ENCODE measurements around the gene CRYZL1. TPM values are rescaled to one million over a fixed set of nuclear protein-coding genes. Genes with fewer than 3 reads are reported as not detected.

The CRYZL1 gene
- total RNA-seq, 6 experiments from 2014 or later = 9.7 to 16.3 (median 13.2) TPM

DNA sequence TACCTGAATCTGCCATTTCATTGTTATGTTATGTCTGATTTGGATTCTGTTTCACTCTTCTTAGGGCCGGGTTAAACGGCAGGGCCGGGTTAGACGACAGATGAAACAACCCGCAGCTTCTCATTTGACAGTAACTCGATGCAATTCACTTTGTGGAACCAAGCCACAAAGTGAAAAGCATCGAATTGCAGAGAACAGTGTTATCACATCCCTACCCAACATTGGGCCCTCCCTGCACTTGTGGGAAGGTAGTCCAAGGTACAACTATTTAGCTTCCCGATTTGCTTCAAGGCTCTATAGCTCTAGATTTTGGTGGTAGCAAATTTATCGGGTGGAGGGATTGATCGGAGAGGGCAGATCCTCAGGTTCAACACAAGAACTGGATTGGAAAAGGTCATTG is 81.7 kb downstream of the CRYZL1 start:
- peaks cover 0 to 72% (median 38%) of the 10 kb centered on the region in 4 donors for H3K36me3 ChIP-seq
- intact Hi-C loops (cut with DNase I) = no loop called here
- 85% methylated on average over 10 of the region's 10 CpGs for WGBS (ENCODE audit: insufficient coverage, low coverage, low lambda C conversion rate, missing lambda C conversion rate)
- H3K9me3 ChIP-seq = no peaks in the 10 kb centered on the region
- no peak for TF ChIP-seq POLR2A (IDR thresholded peaks at IDR 0.05)
- TF ChIP-seq, protein P1, sequence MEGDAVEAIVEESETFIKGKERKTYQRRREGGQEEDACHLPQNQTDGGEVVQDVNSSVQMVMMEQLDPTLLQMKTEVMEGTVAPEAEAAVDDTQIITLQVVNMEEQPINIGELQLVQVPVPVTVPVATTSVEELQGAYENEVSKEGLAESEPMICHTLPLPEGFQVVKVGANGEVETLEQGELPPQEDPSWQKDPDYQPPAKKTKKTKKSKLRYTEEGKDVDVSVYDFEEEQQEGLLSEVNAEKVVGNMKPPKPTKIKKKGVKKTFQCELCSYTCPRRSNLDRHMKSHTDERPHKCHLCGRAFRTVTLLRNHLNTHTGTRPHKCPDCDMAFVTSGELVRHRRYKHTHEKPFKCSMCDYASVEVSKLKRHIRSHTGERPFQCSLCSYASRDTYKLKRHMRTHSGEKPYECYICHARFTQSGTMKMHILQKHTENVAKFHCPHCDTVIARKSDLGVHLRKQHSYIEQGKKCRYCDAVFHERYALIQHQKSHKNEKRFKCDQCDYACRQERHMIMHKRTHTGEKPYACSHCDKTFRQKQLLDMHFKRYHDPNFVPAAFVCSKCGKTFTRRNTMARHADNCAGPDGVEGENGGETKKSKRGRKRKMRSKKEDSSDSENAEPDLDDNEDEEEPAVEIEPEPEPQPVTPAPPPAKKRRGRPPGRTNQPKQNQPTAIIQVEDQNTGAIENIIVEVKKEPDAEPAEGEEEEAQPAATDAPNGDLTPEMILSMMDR (IDR thresholded peaks at IDR 0.05) = no peak
- H3K27me3 ChIP-seq = no peaks in the 10 kb centered on the region
- no peak overlapping the region for H3K27ac ChIP-seq
- H3K4me3 ChIP-seq = no peak overlapping the region
- H3K4me1 ChIP-seq = no peaks in the 10 kb centered on the region
- DNase-seq (no peak), ATAC-seq (no peak)

DNA sequence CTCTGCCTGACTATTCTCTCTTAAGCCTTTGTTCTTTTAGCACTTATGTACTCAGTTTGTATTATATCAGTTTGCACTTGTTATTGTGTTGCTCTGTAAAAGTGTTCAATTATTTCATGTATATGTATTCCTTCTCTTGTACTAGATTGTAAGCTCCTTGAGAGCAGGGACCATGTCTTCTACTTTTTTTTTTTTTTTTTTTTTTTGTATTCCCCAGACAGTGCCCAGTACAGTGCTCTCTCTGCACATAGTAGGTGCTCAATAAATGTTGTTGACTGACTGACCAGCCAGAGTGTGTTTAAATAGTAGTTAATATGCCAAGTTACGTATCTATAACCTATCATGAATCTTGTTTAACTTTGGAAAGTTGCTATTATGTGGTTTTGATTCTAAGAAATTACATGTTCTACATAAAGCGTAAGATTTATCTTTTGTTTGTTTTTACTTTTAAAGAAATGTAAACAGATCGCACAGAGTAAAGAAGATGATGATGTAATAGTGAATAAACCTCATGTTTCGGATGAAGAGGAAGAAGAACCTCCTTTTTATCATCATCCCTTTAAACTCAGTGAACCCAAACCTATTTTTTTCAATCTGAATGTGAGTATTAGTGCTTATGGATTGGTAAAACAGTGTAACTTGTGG is 82.6 kb downstream of the CRYZL1 start:
- H3K9me3 ChIP-seq = no peaks in the 10 kb centered on the region
- peaks cover 2 to 80% (median 43%) of the 10 kb centered on the region in 4 donors for H3K36me3 ChIP-seq
- H3K27me3 ChIP-seq = no peaks in the 10 kb centered on the region
- H3K27ac ChIP-seq = no peak overlapping the region
- no peaks in the 10 kb centered on the region for H3K4me1 ChIP-seq
- no peak for ATAC-seq
- TF ChIP-seq POLR2A (IDR thresholded peaks at IDR 0.05) = no peak
- TF ChIP-seq, protein P1 (IDR thresholded peaks at IDR 0.05) = no peak
- intact Hi-C loops (cut with DNase I) = no loop called here
- H3K4me3 ChIP-seq = no peak overlapping the region
- WGBS (ENCODE audit: insufficient coverage, low coverage, low lambda C conversion rate, missing lambda C conversion rate) = 53% methylated on average over 4 of the region's 4 CpGs
- no peak for DNase-seq

DNA sequence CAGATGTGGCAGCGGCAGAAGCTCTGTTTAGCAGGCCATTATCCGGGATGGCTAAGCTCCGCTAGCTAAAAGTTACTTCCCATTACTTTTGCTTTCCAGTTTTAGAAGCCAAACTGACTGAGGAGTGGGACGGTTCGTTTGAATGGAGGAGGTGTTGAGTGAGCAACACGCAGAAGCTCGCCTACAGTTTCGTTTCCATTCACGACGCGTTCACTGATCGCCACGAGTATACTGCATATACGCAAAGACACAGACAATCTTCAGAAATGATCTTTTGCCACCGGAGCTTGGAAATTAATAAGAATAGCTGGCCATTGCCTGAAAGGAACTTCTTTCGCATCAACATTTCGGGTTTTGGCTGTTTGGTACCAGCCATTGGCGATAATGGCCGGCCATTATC is 84.1 kb downstream of the CRYZL1 start:
- Histone ChIP-seq H3K9me3 (no peaks in the 10 kb centered on the region), H3K4me3 (no peak overlapping the region), H3K36me3 (peaks cover 17 to 90% (median 54%) of the 10 kb centered on the region in 4 donors), H3K4me1 (no peaks in the 10 kb centered on the region), H3K27ac (no peak overlapping the region), H3K27me3 (no peaks in the 10 kb centered on the region)
- TF ChIP-seq, protein P1 (IDR thresholded peaks at IDR 0.05) = no peak
- no peak for TF ChIP-seq POLR2A (IDR thresholded peaks at IDR 0.05)
- ATAC-seq (no peak), DNase-seq (no peak)
- intact Hi-C loops (cut with DNase I) = no loop called here
- 96% methylated on average over 17 of the region's 19 CpGs for WGBS (ENCODE audit: insufficient coverage, low coverage, low lambda C conversion rate, missing lambda C conversion rate)

DNA sequence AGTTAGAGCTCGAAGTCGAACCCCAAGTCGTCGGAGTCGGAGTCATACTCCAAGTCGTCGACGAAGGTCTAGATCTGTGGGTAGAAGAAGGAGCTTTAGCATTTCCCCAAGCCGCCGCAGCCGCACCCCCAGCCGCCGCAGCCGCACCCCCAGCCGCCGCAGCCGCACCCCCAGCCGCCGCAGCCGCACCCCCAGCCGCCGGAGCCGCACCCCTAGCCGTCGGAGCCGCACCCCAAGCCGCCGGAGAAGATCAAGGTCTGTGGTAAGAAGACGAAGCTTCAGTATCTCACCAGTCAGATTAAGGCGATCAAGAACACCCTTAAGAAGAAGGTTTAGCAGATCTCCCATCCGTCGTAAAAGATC is 86.6 kb downstream of the CRYZL1 start:
- ATAC-seq = no peak
- H3K27ac ChIP-seq = no peak overlapping the region
- no peak for DNase-seq
- H3K9me3 ChIP-seq = no peaks in the 10 kb centered on the region
- no peaks in the 10 kb centered on the region for H3K27me3 ChIP-seq
- H3K4me3 ChIP-seq = no peak overlapping the region
- peaks cover 24 to 87% (median 63%) of the 10 kb centered on the region in 4 donors for H3K36me3 ChIP-seq
- H3K4me1 ChIP-seq = no peaks in the 10 kb centered on the region
- no peak for TF ChIP-seq POLR2A (IDR thresholded peaks at IDR 0.05)
- TF ChIP-seq, protein P1 (IDR thresholded peaks at IDR 0.05) = no peak
- 98% methylated on average over 16 of the region's 32 CpGs for WGBS (ENCODE audit: insufficient coverage, low coverage, low lambda C conversion rate, missing lambda C conversion rate)
- intact Hi-C loops (cut with DNase I) = no loop called here
